Ovary (tissue), 3 donors: Measurements from ENCODE around the gene C3.
"Not testable (repeated sequence)": the region's sequence is repeated elsewhere in the genome, so short reads cannot be mapped to it uniquely, and the experiment has no call there.

Experiments
- CTCF ChIP-seq, 3 donors: fragments of 450-650 bp in 2 of 3; fragments of 200-600 bp in 1 of 3; IDR thresholded peaks; one replicate each; pipeline versions ENCODE4 v1.5.1 to v1.8.0; 2016 to 2022; ENCODE audit warnings: antibody characterized with exemption in 3 of 3, mild to moderate bottlenecking in 1 of 3
- EP300 ChIP-seq: sonication (generic); formaldehyde crosslinking; IDR thresholded peaks from one replicate; pipeline ENCODE4 v1.6.1; 2017; ENCODE audit warnings: antibody characterized with exemption
- donor health status: DM: no; HTN: no; CAD: no.

- TF ChIP-seq CTCF (IDR thresholded peaks at IDR 0.05); EP300: not testable (repeated sequence)
These were observed 58.8 kb downstream of the C3 start for GRCh38 chr19:6661509-6662244.
